Suprapubic skin (tissue), 3 donors: Measurements from ENCODE around the gene IL19.

ENCODE experiments used
- POLR2A ChIP-seq, 2 donors: fragments of 450-650 bp; IDR thresholded peaks; one replicate each; pipeline ENCODE4 v1.6.1; 2017; ENCODE audit warnings: antibody characterized with exemption in 2 of 2, mild to moderate bottlenecking in 2 of 2, moderate library complexity in 2 of 2
- TF ChIP-seq, protein P1 (sequence below), 2 donors: fragments of 200-600 bp in 1 of 2; fragments of 450-650 bp in 1 of 2; sonication (generic) in 1 of 2; IDR thresholded peaks; one replicate each; pipeline ENCODE4 v1.5.1; 2016 to 2019; ENCODE audit warnings: antibody characterized with exemption in 2 of 2, mild to moderate bottlenecking in 1 of 2, moderate library complexity in 1 of 2

DNA sequence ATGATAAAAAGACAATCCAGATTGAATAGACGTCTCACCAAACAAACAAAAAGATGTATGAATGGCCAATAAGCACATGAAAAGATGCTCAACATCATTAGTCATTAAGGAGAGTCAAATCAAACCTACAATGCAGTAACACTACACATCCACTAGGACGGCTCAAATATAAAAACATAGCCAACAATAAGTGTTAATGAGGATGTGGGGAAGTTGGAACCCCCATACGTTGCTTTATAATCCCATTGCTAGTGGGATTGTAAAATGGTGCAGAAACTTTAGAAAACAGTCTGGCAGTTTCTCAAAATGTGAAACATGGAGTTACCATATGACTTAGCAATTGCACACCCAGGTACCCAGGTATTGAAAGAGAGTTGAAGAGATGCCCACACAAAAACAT is 112.0 kb downstream of the IL19 start:
- TF ChIP-seq, protein P1, sequence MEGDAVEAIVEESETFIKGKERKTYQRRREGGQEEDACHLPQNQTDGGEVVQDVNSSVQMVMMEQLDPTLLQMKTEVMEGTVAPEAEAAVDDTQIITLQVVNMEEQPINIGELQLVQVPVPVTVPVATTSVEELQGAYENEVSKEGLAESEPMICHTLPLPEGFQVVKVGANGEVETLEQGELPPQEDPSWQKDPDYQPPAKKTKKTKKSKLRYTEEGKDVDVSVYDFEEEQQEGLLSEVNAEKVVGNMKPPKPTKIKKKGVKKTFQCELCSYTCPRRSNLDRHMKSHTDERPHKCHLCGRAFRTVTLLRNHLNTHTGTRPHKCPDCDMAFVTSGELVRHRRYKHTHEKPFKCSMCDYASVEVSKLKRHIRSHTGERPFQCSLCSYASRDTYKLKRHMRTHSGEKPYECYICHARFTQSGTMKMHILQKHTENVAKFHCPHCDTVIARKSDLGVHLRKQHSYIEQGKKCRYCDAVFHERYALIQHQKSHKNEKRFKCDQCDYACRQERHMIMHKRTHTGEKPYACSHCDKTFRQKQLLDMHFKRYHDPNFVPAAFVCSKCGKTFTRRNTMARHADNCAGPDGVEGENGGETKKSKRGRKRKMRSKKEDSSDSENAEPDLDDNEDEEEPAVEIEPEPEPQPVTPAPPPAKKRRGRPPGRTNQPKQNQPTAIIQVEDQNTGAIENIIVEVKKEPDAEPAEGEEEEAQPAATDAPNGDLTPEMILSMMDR (IDR thresholded peaks at IDR 0.05): no peak
- no peak for TF ChIP-seq POLR2A (IDR thresholded peaks at IDR 0.05)
